Myocyte (in vitro differentiated cells): Measurements from ENCODE around the gene ARHGEF26. TPM values are rescaled to one million over a fixed set of nuclear protein-coding genes. Genes with fewer than 3 reads are reported as not detected.

Experiments
- DNase-seq: peaks from one replicate; pipeline ENCODE4 v3.0.0-alpha.2; 2012; ENCODE audit warnings: low read depth
- total RNA-seq: library from RNA; depleted of rRNA; stranded (reverse); fragments of >200 nt; gene quantifications from 2 replicates; pipeline ENCODE4 v1.2.3, GENCODE V29; 2014

The ARHGEF26 gene
- total RNA-seq, 1 donor from 2014 or later = 0.40 TPM

DNA sequence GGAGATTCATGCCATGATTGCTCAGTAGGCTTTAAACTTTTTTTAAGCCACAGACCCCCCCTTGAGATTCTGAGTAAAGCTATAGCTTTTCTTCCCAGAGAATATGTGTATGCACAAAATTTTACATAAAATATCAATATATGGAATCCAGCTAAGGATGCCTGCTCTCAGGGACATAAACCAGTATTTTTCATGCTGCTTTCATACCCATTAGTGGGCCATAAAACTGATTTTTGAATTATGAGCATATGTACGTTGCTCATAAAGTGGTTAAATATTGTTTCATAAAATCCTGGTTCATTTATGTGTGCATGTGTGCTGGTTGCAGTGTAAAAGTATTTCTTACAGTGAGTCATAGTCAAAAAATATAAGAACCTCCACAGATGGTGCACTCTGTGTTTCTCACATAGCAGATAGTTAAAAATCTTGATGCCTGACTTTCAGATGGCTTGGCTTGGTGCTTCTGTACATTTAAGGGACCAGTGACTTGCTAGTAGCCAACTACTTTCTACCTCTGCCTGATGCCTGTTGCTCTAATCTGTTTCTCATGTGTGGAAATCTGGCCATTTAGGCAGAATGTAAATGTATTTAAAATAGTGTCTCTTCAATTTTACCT lies 71.9 kb downstream of the ARHGEF26 start:
- DNase-seq = peak; percentile 1

DNA sequence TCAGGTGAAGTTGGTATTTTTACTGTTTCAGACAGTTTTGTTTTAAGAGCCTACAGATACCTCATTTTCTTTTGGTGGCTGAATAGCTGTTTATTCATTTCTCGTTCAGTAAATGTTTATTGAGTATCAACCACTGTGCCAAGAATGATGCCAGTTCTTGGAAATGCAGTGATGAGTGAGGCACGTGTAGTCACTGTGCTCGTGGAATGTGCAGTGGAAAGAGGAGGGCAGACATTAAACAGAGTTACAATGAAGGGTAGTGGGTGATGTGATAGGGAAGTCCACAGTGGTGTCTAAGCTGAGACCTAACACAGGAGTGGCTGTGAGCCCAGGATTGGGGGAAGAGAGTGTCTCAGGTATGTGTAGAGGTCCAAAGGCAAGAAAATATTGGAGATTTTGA lies 73.7 kb downstream of the ARHGEF26 start:
- no peak for DNase-seq

DNA sequence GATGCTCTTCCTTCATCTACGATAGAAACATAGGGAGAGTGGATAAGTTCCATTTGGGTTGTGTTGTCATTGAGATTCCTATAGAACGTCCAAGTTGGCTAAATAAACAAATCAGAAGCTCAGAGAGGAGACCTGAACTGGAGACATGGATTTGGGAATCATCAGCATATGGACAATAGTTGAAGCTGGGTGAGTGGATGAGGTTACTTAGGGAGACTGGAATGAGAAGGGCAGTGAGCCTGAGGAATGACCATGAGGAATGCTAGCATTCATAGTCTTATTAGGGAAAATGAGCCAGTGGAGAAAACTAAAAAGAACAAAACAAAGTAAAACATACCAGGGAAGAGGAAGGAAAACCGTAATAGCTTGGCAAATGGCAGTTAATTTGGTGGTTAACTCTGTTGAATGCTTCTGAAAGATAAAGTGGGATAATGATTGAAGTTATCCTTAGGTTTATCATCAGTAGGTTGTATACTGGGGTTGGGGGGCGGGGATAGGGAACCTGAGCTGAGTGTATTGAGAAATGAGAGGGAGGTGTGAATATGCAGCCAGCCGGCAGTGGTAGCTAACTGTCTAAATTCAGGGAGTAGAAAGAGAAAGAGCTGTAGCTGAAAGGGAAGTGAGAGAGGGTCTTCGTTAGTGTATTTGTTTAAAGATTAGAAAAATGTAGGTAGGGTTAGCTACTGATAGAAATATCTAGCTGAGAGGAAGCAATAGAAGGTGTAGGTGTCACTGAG lies 74.6 kb downstream of the ARHGEF26 start:
- no peak for DNase-seq

DNA sequence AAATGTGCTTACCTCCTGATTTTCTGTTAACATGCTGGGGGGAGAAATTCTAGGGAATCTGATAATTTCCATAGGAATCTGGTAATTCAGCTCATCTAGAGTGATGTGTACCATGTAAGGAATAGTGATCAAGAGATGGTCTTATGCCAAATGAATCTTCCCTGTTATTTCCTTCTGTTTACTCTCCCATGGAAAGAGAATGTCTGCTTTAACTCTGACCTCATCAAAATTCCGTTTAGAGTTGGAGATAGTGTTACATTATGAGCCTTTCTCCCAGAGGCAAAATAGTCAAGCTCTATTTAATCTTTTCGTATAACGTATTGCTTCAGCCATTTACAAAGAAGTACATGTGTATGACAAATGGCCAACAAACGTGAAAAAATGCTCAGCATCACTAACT lies 76.6 kb downstream of the ARHGEF26 start:
- DNase-seq = no peak

DNA sequence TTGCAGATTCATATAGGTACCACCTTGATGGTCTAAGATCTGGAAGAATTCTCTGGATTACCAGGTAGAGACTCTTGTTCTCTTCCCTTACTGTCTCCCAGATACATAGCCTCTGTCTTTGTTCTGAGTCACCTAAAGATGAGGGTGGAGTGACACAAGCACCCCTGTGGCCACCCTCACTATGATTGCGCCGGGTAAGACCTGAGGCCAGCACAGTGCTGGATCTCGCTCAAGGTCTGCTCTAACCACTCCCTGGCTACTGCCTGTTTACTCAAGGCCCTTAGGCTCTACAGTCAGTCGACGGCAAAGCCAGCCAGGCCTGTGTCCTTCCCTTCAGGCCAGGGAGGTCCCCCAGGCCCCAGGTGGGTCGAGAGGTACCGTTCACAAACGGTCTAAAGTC lies 88.3 kb downstream of the ARHGEF26 start:
- DNase-seq = no peak

DNA sequence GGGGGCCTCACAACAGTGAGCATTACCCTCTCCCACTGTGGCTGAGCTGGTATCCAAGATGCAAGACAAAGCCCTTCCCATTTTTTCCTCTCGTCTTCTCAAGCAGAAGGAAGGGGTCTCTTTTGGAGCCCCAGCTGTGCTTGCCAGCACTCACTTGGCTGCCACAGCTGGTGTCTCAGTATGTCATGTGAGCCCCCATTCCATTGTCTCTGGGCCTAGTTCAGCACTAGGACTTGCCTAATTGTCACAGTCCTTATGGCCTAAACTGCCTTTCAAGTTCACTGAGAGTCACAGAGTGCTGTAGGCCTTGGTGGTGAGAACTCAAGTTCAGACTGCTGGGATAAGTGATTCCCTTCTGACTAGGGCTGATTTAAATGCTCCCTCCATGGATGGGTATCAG lies 89.8 kb downstream of the ARHGEF26 start:
- DNase-seq = no peak

DNA sequence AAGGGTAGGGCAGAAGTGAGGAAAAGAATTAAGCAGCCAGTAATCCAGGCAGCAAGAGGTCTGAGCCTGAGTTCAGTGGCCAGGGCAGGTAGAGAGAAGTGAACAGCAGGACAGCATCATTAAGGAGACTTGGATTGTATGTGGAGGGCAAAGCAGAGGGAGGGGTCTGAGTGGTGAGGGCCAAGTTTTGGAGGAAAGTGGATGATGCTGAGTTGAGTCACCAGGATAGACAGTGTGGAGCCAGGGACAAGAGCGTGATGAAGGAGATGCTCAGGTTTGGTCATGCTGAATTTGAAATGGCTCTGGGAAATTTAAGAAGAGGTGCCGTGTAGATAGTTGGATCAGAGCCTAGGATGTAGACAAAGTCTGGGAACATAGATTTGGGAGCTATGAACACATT lies 93.1 kb downstream of the ARHGEF26 start:
- no peak for DNase-seq

DNA sequence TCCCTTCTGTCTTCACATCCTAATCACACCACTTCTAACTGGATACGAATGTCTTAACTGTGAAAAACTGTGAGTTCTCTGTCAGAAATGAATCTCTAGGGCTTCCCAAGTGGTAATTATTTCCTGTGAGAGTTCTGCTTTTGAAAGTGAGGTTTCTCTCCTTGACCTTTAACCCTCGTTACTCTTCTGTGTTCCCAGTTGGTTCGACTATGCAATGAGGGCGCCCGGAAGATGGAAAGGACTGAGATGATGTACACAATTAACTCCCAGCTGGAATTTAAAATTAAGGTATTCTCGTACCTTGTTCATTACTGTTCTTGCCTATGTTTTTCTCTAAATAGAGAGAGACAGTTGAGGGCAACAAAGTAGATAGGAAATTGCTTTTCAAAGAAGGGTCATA lies 96.5 kb downstream of the ARHGEF26 start:
- no peak for DNase-seq

DNA sequence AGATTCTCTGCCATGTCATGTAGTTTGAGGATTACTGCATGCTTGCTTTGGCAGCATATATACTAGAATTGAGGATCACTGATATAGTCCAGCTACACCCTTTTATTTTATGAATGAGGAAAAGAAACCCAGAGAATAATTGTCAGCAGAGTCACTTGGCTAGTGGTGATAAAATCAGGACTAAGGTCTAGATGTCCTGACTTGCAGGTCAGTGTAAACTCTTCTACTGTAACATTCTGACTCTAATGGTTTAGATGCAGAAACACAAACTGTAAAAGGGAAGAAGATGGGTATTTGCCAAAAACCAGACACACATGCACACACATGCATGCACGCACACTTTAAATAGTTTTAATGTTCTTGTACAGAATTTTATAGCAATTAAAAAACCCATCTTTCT lies 97.5 kb downstream of the ARHGEF26 start:
- DNase-seq = no peak

DNA sequence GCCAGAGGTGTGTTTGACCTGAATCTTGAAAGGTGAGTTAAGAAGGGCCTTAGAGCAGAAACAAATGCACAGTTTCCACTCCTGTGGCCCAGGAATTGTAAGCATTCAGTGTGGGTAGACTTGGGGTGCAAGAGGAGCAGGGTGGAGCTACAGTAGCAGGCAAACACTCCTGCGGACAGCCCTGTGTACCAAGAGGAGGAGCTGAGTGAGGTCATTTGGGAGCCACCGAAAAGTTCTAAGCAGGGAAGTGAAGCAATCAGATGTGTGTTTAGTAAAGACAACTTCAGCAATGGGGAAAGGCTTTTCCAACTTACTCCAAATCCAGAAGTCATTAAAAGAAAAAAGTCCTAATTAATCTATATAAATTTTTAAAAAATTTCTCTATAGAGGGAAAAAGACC lies 99.3 kb downstream of the ARHGEF26 start:
- DNase-seq = no peak

DNA sequence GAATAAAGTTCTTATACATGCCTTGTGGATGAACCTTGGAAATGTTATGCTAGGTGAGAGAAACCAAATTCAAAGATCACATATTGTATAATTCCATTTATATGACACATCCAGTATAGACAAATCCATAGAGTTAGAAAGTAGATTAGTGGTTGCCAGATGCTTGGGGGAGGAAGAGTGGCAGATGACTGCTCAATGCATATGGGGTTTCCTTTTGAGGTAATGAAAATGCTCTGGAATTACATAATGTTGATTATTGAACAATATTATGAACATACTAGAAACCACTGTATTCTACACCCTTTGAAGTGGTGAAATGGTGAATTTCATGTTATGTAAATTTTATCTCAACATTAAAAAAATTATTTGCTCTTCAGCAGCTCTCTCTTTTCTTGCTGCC lies 102.3 kb downstream of the ARHGEF26 start:
- DNase-seq = no peak

DNA sequence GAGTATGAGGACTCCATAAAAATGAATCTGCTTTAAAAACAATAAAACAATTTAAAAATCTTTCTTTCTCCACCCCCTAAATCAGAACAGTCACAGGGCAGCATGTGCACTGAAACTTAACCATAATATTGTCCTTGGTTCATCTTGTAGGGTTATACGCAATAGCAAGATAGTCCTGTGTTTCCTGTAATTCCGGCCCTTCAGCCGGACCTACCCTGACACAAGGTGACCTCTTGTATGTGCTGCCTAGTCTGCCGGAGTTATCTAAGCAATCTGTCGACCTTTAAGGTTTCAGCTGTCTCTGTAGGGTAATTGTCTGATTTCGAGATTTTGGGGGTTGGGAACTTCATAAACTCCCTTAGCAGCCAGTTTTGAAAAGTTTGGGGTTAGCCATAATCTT lies 103.2 kb downstream of the ARHGEF26 start:
- DNase-seq = no peak

DNA sequence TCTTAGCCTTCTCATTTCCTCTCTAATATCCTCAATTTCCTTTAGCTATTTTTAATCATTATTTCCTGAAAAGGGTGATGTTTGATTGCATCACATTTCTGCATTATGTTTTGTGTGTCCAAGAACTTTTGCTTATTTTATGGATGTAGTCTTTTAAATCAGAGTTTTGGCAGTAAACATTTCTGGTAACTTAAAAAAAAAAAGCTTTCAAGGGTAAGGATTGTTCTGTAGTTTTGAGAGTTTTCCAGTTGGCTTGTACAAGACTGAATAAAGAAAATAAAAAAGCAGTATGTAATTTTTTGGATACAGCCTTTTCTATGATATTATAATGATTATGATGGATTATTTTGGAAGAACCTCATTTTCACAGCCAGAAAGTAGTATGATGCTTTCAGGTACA lies 103.7 kb downstream of the ARHGEF26 start:
- DNase-seq = no peak

DNA sequence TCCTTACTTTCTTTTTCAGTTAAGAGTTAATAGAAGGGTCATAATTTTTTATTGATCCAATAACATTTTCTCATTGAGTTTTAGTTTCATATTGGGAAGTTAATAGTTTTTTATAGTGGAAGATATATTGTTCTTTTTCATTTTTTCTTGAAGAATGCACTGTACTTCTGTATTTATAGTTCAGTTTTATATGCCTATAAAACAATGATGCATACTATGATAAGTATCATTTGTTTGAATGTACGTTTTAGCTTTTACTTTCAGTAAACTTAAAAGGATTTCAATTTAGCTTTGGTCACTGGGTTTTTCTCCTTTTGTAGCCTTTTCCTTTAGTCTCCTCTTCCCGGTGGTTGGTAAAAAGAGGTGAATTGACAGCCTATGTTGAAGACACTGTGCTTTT lies 104.3 kb downstream of the ARHGEF26 start:
- no peak for DNase-seq

DNA sequence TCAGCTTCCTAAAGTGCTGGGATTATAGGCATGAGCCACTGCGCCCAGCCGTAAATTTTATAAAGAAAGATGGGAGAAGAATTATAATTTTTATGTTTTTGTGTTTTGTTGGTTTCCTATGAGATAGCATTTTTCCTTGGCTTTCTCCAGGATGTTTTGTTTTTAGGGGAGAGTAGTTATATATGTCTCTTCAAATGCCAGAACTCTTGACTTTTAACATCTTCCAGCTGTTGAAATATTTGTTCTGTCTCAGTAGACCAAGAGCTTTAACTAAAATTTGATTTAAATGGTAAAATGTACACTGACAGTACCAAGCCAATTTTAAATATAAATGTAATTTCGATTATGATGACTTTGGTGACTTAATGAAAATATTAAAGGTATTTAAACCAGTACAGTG lies 106.3 kb downstream of the ARHGEF26 start:
- DNase-seq = no peak

DNA sequence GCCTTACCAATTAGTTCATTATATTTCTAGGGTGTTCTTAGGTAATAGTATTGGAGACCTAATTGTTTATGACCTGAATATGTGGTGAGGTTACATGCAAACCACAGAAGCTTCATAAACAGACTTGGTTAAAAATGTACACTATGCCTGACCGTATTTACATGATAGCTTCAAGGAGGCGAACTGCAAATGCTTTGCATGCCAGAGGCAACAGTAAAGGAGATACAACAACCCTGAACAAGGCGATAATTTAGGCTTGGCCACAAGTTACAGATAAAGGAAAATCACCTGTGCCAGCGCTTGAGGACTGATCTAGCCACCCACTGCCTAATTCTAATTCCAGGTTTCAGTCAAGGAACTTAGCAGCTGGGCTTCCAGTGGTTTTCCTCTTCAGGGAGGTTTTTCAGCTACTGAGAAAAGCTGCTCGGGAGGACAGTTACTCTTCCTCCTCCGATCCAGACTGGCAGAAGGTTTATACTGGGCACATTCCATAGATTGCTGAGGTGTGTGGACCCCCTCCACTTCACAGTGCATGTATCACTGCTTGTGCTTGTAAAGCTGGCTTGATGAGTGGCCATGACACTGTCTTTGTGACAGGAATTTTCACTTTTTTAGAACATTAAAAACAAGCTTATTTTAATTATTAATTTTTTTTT lies 107.5 kb downstream of the ARHGEF26 start:
- no peak for DNase-seq

DNA sequence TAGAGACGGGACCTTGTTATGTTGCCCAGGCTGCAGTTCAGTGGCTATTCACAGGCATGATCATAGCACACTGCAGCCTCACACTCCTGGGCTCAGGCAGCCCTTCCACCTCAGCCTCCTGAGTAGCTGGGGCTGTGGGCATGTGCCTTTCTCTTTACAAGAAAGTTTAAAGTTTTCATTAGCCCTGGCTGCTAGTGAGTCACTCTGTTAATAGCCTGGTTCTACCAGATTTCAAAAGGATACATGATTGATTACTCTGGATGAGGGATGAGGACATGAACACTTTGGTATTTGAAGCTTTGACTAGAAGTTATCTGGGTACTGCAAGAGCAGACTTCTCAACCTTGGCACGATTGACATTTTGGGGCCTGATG lies 108.0 kb downstream of the ARHGEF26 start:
- DNase-seq = no peak

DNA sequence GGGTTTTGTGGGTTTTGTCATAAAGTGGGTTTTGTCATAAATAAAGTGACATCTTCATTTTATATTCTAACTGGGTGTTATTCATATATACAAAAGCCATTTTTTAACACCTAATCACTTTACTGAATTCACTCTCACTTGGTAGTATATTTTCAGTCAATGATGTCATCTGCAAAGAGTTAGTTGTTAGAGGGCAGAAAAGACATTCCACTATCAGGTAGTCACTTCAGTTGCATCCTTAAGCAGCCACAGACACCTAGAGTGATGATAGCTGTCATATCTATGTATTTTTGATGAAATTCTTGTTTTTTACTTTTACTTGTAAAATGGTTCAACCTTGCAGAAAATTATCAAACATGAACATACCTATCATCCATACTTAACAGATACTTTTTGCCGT lies 114.1 kb downstream of the ARHGEF26 start:
- DNase-seq = peak; percentile 4

DNA sequence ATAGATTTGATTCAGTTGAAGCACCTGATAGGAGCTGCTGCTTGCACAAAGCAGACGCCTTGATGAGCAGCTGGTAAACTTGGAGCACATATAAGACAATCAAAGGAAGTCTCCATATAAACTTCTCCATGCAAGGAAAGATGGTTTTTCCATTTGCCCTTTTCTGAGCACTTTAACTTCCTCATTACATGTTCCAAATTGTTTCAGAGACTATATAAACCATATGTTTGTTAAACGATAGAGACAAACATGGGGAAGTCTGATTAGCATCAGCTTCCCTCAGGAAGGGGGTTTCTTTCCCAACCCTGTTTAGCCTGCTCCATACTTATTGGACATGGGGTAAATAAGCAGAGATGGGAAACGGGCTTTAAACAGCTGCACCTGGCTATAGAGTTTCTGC lies 115.1 kb downstream of the ARHGEF26 start:
- no peak for DNase-seq

DNA sequence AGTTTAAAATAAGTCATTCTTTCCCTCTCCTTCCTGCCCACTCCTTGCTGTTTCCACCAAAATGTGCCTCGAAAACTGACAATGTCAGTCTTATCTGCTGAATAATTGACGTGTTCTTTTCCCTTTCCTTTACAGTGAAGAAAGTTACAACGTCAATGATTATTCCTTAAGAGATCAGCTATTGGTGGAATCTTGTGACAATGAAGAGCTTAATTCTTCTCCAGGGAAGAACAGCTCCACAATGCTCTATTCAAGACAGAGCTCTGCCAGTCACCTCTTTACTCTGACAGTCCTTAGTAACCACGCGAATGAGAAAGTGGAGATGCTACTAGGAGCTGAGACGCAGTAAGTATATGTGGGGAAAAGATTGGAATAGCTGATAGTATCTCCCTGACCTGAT lies 119.0 kb downstream of the ARHGEF26 start:
- no peak for DNase-seq

DNA sequence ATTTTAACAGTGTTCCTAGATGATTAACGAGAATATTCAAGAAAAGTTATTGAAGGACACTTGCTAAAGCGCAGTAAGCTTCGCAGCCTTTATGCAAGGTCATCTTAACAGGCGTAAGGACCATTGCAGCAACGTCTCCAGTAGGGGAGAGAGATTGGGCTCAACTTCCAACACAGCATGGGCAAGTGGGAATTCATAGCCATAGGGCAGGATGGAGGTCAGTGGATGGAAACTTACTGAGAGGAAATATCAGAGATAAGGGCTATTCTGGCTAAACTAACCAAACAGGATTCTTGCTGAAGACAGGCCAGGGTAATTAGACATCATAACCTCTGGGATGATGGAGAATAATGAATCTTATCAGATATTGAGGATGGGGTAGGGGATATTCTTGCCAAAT lies 120.3 kb downstream of the ARHGEF26 start:
- DNase-seq = no peak

DNA sequence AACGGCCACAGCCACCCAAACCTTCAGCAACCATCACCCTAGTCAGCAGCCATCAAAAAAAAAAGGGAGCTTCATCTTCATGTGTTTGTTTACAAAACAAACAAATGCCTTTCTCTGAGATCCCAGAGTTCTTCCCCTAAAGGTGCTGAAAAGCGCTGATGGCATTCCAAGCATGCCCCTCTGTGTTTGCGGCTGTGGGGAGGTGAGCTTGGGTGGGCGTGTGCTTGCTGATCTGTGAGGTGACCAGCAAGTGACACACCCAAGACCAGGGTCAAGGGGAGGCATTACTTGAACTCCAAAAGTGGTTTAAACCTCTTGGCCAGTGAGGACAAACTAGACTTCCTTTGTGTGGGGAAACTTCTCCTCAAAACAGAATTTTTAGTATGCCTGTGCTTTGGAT lies 121.6 kb downstream of the ARHGEF26 start:
- DNase-seq = no peak

DNA sequence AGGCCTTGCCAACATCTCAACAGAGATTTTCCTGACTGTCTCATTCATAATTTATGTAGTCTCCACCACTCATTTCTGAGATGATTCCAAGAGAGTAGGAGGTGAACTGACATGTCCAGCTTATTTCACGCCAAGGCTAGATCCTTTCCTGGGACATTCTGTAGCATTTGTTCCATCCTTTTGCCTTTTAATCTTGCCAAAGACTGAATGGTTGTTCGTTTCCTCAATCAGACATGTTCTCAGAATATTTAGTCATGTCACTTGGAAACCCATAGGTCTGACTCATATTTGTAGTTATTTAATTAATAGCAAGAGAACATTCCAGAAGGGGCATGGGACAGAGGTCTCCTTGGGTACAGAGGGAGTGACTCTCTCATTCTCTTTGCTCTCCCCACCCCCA lies 122.2 kb downstream of the ARHGEF26 start:
- peak; percentile 16 for DNase-seq
